HFF-Myc (cell line): ENCODE measurements around the gene TSPAN32.

Source experiments
- DNase-seq: peaks from one replicate; pipeline ENCODE4 v3.0.0-alpha.2; 2011; ENCODE audit warnings: low read depth; ENCODE audit errors: extremely low read depth
- H3K4me3 ChIP-seq: replicated peaks from 2 replicates; pipeline ENCODE4 v1.5.1; 2011; ENCODE audit warnings: low read depth, mild to moderate bottlenecking, control low read depth, low read length
- TF ChIP-seq, protein P1 (sequence below): IDR thresholded peaks from 2 replicates; pipeline ENCODE4 v1.5.1; 2012; ENCODE audit warnings: mild to moderate bottlenecking, low read depth, low read length, control low read depth; ENCODE audit errors: missing control alignments

TSPAN32 gene

DNA sequence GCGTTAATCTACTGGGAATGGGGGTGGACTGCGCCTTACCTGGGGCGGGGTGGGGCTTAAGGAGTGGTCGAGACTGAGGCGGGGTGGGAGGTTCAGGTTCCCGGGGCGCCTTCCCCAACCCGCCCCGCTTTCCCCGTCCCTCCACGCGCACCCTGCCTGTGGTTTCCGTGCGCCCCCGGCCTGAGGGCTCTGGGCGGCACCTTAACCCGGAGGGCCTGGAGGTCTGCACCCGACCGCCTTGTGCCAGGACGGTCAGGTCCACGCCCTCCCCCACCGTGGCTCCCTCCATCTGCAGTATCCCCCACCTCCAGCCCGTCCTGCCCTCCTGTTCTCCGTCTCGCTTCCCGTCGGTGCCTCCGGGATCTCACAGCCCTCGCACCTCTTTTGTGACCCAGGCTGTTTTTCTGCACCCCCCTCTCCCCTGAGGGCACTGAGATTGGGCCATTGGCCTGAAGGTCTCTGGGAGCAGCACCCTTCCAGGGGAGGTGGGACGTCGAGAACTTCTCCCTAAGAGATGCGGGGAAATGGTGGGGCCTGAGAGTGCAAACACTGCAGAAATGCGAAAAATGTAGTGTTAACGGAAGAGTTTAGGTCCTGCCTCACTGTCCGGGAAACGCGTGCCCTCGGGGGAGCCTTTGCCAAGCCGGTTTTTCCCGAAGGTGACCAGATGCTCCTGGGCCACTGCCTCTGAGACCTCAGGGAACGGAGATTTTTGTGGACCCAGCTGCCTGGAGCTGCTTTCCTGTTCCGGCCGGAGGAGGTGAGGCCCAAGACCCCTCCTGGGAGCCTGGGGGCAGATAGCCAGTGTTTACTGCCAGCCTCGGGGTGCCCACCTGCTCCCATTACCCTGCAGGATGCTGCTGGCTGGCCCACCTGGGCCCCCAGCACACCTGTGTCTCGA is 30.2 kb upstream of the TSPAN32 start:
- no peak for DNase-seq
- TF ChIP-seq, protein P1, sequence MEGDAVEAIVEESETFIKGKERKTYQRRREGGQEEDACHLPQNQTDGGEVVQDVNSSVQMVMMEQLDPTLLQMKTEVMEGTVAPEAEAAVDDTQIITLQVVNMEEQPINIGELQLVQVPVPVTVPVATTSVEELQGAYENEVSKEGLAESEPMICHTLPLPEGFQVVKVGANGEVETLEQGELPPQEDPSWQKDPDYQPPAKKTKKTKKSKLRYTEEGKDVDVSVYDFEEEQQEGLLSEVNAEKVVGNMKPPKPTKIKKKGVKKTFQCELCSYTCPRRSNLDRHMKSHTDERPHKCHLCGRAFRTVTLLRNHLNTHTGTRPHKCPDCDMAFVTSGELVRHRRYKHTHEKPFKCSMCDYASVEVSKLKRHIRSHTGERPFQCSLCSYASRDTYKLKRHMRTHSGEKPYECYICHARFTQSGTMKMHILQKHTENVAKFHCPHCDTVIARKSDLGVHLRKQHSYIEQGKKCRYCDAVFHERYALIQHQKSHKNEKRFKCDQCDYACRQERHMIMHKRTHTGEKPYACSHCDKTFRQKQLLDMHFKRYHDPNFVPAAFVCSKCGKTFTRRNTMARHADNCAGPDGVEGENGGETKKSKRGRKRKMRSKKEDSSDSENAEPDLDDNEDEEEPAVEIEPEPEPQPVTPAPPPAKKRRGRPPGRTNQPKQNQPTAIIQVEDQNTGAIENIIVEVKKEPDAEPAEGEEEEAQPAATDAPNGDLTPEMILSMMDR = no peak
- no peak overlapping the region for H3K4me3 ChIP-seq

DNA sequence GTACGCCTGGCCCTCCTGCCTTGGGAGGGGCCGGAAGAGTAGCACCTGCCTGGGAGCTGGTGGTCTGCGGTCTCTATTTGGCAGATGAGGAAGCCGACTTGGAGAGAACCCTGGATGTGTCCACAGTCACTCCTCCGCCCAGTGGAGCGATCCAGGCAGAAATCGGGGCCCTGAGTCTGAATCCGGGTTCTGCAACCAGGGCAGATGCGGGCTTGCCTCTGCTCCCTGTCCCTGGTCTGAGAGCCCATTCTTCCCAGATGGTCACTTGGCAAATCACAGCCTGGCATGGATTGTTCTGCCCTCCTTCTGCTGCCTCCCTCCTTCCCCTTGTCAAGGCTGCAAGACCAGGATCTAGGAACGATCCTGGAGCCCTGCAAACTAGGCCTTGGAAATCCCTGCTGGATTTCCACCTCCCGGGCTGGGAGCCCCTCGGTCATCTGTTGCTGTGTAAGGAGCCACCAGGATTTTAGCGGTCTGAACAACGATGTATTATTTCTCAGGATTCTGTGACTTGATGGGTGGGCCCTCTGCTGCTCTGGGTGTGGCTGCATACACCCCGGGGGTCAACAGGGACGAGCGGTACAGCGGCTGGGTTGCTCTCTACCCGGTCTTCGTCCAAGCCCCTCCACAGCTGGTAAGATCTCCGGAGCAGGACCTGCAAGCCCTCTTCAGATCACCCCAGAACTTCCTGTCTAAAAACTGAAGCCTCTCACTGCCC is 29.4 kb upstream of the TSPAN32 start:
- TF ChIP-seq, protein P1 = no peak

DNA sequence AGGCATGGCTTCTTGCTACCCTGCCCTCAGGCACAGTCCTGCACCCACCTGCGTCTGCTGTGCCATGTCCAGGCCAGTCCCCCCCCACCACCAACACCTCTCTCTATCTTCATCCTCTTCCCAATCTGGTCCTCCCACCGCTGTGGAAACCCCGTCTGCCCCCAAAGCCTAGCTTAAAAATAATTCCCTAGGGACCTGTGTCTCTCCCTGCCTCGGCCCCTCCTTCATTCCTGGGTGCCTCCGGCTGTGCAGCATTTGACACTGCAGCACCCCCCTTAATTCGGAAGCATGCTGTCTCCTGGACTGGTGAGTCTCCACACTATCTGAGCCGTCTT is 28.9 kb upstream of the TSPAN32 start:
- no peak overlapping the region for H3K4me3 ChIP-seq
- TF ChIP-seq, protein P1 = no peak
- DNase-seq = no peak

More for the DNA sequence above, 29.4 kb upstream of the TSPAN32 start:
- no peak overlapping the region for H3K4me3 ChIP-seq
- DNase-seq = no peak

DNA sequence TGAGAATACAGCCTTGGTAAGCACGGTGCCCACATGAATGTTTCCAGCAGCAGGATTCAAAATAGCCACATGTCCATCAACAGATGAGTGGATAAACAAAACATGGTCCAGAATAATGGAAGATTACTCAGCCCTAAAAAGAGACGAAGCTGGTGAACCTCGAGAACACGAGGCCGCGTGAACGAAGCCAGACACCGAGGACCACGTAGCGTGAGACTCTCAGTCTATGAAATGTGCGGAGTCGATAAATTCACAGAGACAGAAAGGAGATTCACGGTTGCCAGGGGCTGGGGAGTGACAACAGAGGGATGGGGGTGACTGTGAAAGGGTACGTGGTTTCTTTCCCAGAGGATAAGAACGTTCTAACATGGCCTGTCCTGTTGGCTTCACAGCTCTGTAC is 28.5 kb upstream of the TSPAN32 start:
- TF ChIP-seq, protein P1 = no peak
- no peak for DNase-seq
- no peak overlapping the region for H3K4me3 ChIP-seq

DNA sequence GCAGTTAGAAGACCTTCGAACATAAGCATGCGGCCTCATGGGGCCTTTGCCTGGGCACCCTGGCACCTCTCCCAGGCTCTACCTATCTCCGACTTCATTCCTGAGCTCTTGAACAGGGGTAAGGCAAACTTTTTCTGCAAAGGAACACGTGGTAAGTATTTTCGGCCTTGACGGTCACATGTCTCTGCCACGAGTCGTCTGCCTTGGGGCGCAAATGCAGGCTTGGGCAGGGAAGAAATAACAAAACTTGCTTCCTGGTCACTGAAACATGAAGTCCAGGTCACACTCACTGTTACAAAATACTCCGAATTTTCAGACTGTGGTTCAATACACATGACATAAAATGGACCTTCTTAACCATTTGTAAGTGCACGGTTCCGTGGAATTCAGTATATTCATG is 28.0 kb upstream of the TSPAN32 start:
- H3K4me3 ChIP-seq = no peak overlapping the region
- TF ChIP-seq, protein P1 = no peak
- DNase-seq = no peak

DNA sequence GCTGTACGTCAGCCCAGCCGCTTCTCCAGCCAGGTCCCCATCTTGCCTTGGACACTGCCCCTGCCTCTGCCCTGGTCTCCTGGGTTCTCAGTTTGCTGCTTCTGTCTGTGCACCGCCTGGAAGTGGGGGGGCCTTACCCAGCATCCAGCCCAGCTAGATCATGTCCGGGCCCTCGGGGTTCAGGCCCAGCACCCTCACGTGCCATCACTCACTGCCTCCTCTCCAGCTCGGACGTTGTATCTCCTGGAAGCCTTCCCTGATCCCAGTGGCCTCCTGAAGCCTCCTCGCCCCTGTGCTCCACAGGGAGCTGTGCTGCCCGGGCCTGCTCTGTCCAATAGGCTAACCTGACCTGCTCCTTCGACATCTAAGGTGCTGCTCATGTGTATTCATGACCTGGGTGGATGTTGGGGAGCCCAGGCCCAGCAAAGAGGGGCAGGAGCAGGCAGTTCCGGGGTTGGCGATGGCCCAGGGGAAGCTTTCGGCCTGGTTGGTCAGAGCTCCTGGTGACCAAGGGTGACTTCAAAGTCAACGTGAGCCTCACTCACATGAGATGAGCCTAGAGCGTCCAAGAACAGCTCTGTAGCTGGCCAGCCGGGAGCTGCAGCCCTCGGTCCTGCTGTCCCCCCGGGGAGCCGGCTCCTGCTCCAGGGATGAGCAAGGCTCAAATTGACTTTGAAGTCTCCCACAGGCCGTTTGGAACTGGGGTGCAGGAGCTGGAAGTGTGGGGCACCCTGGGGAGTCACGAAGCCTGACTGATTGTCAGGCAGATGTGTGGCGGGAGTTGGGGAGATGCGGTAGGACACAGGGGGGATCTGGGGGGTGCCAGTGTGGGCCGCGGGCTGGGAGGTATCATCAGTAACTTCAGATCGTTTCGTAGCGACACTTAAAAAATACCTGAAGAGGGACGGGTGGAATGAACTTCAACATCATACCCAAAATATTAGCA is 26.2 kb upstream of the TSPAN32 start:
- TF ChIP-seq, protein P1 = no peak
- H3K4me3 ChIP-seq = no peak overlapping the region
- no peak for DNase-seq
